Suprapubic skin (tissue), 4 donors: ENCODE measurements around the gene CEP85L.

Experiments
- CTCF ChIP-seq, 2 donors: fragments of 200-600 bp in 1 of 2; fragments of 450-650 bp in 1 of 2; sonication (generic) in 1 of 2; IDR thresholded peaks; one replicate each; pipeline ENCODE4 v1.5.1; 2016 to 2019; ENCODE audit warnings: antibody characterized with exemption in 2 of 2, mild to moderate bottlenecking in 1 of 2, moderate library complexity in 1 of 2
- POLR2A ChIP-seq, 2 donors: fragments of 450-650 bp; IDR thresholded peaks; one replicate each; pipeline ENCODE4 v1.6.1; 2017; ENCODE audit warnings: antibody characterized with exemption in 2 of 2, mild to moderate bottlenecking in 2 of 2, moderate library complexity in 2 of 2
- POLR2AphosphoS5 ChIP-seq, 3 donors: sonication (generic); formaldehyde crosslinking; IDR thresholded peaks; one replicate each; pipeline ENCODE4 v1.6.1; 2017; ENCODE audit warnings: antibody characterized with exemption in 3 of 3

- TF ChIP-seq CTCF (IDR thresholded peaks at IDR 0.05) (no peak), POLR2A (IDR thresholded peaks at IDR 0.05) (no peak), POLR2AphosphoS5 (IDR thresholded peaks at IDR 0.05) (no peak)
Observed at GRCh38 chr6:118632359-118632758, 19.0 kb downstream of the CEP85L start.
